Sciatic nerve (tissue), 2 donors: ENCODE results near the gene TCOF1. TPM values are rescaled to one million over a fixed set of nuclear protein-coding genes. Genes with fewer than 3 reads are reported as not detected.

Source experiments
- ATAC-seq: fragments of 200-7000 bp; cut with Tn5 transposase; one replicate; pipeline ENCODE4 v1.9.1; 2020; ENCODE audit warnings: mild to moderate bottlenecking, moderate library complexity
- DNase-seq: peaks from one replicate; pipeline ENCODE4 v3.0.0-alpha.2; 2020; ENCODE audit warnings: low spot score
- intact Hi-C: fragments of 100-400 bp; cut with DNase I; formaldehyde crosslinking; loops from one replicate; pipeline ENCODE4 v1.14.2; 2022
- total RNA-seq: library from RNA; stranded (reverse); fragmentation: NEBNext Ultra II Directional; extraction: Animal tissue kit (Norgen Biotek cat#: 25700); gene quantifications from one replicate; pipeline ENCODE4 v1.2.1, GENCODE V29; 2021
- donor health status: DM: no; HTN: no; CAD: no.
- donor health status: DM: no; HTN: no; CAD: no.

TCOF1 gene
- total RNA-seq, 1 donor from 2014 or later, result 30.0 TPM

- intact Hi-C loops, result no loop called here
- ATAC-seq, result no peak
- DNase-seq, result no peak
Measured at GRCh38 chr5:150343994-150344631, 13.4 kb upstream of the TCOF1 start.

- ATAC-seq, result no peak
- intact Hi-C loops, result no loop called here
- no peak for DNase-seq
Measured at GRCh38 chr5:150345716-150346115, 11.8 kb upstream of the TCOF1 start.

- DNase-seq, result no peak
- intact Hi-C loops, result no loop called here
- ATAC-seq, result no peak
Measured at GRCh38 chr5:150346592-150346991, 10.9 kb upstream of the TCOF1 start.

GRCh38 chr5:150347003-150347402 lies 10.5 kb upstream of the TCOF1 start:
- DNase-seq, result no peak
- intact Hi-C loops, result no loop called here
- ATAC-seq, result no peak

- ATAC-seq, result no peak
- intact Hi-C loops, result no loop called here
- DNase-seq, result no peak
Measured at GRCh38 chr5:150347451-150347850, 10.0 kb upstream of the TCOF1 start.

GRCh38 chr5:150349681-150350275 lies 7.7 kb upstream of the TCOF1 start:
- ATAC-seq (no peak), DNase-seq (no peak)
- intact Hi-C loops, result loop anchor here (10.0 kb wide), 2 partner anchors 75 to 215 kb away; no protein-coding TSS in a partner anchor

GRCh38 chr5:150350524-150351344 lies 6.8 kb upstream of the TCOF1 start:
- ATAC-seq, result peak; percentile 89
- peak; percentile 81 for DNase-seq
- intact Hi-C loops, result loop anchor here (10.0 kb wide), 2 partner anchors 76 to 216 kb away; no protein-coding TSS in a partner anchor

- no peak for ATAC-seq
- no peak for DNase-seq
- intact Hi-C loops, result loop anchor here (10.0 kb wide), 2 partner anchors 78 to 218 kb away; no protein-coding TSS in a partner anchor
Measured at GRCh38 chr5:150352244-150353031, 5.1 kb upstream of the TCOF1 start.

GRCh38 chr5:150353032-150353675 lies 4.3 kb upstream of the TCOF1 start:
- ATAC-seq, result no peak
- DNase-seq, result no peak
- intact Hi-C loops, result loop anchor here (10.0 kb wide), 2 partner anchors 78 to 218 kb away; no protein-coding TSS in a partner anchor

- intact Hi-C loops, result loop anchor here (10.0 kb wide), 2 partner anchors 81 to 221 kb away; no protein-coding TSS in a partner anchor
- DNase-seq (no peak), ATAC-seq (no peak)
Measured at GRCh38 chr5:150355791-150356190, 1.7 kb upstream of the TCOF1 start.

GRCh38 chr5:150356575-150357294 lies 762 bp upstream of the TCOF1 start:
- ATAC-seq (peak; percentile 7), DNase-seq (no peak)
- intact Hi-C loops, result loop anchor here (10.0 kb wide), 2 partner anchors 82 to 222 kb away; no protein-coding TSS in a partner anchor

GRCh38 chr5:150358261-150359095 lies 981 bp downstream of the TCOF1 start:
- intact Hi-C loops, result loop anchor here (10.0 kb wide), 2 partner anchors 84 to 224 kb away; no protein-coding TSS in a partner anchor
- DNase-seq, result no peak
- no peak for ATAC-seq

- intact Hi-C loops, result no loop called here
- no peak for ATAC-seq
- no peak for DNase-seq
Measured at GRCh38 chr5:150361301-150361700, 3.8 kb downstream of the TCOF1 start.

GRCh38 chr5:150363185-150363584 lies 5.7 kb downstream of the TCOF1 start:
- no peak for DNase-seq
- intact Hi-C loops, result no loop called here
- no peak for ATAC-seq

GRCh38 chr5:150364004-150364403 lies 6.5 kb downstream of the TCOF1 start:
- intact Hi-C loops, result no loop called here
- DNase-seq, result no peak
- no peak for ATAC-seq

- no peak for ATAC-seq
- no peak for DNase-seq
- intact Hi-C loops, result no loop called here
Measured at GRCh38 chr5:150368526-150368925, 11.0 kb downstream of the TCOF1 start.

- intact Hi-C loops, result no loop called here
- ATAC-seq (no peak), DNase-seq (no peak)
Measured at GRCh38 chr5:150372639-150373038, 15.1 kb downstream of the TCOF1 start.
